GM19438 (cell line): ENCODE results near the gene CLMP.
"Not testable (repeated sequence)": the region's sequence is repeated elsewhere in the genome, so short reads cannot be mapped to it uniquely, and the experiment has no call there.

Experiments used
- ATAC-seq: cut with Tn5 transposase; IDR thresholded peaks from one replicate; pipeline ENCODE4 v1.9.1; 2021; ENCODE audit warnings: low read depth; ENCODE audit not compliant: unreplicated experiment

The CLMP gene

GRCh38 chr11:123062158-123062891, 132.7 kb downstream of the CLMP start:
- ATAC-seq, result peak; percentile 84

- peak; percentile 4 for ATAC-seq
Observed at GRCh38 chr11:123061403-123062157, 133.5 kb downstream of the CLMP start, which contains the start of gene HSPA8. HSPA8 (minus strand) TSS chr11:123062136; CDS start chr11:123061324, 812 bp downstream.

- ATAC-seq, result no peak
Observed at GRCh38 chr11:123060277-123061000, 134.6 kb downstream of the CLMP start.

- ATAC-seq, result not testable (repeated sequence)
Observed at GRCh38 chr11:123059041-123059920, 135.8 kb downstream of the CLMP start.

- ATAC-seq, result no peak
Observed at GRCh38 chr11:123057661-123058305, 137.3 kb downstream of the CLMP start.

GRCh38 chr11:123056835-123057491, 138.1 kb downstream of the CLMP start:
- no peak for ATAC-seq

GRCh38 chr11:123055191-123055901, 139.7 kb downstream of the CLMP start:
- no peak for ATAC-seq

GRCh38 chr11:123054301-123055065, 140.6 kb downstream of the CLMP start:
- ATAC-seq, result peak; percentile 66

- ATAC-seq, result no peak
Observed at GRCh38 chr11:123052901-123053721, 141.9 kb downstream of the CLMP start.

- ATAC-seq, result no peak
Observed at GRCh38 chr11:123051634-123052033, 143.4 kb downstream of the CLMP start.

GRCh38 chr11:123051146-123051545, 143.9 kb downstream of the CLMP start:
- no peak for ATAC-seq

- no peak for ATAC-seq
Observed at GRCh38 chr11:123047947-123048293, 147.1 kb downstream of the CLMP start.

GRCh38 chr11:123047266-123047946, 147.6 kb downstream of the CLMP start:
- ATAC-seq, result no peak

- ATAC-seq, result no peak
Observed at GRCh38 chr11:123046473-123047259, 148.4 kb downstream of the CLMP start.

GRCh38 chr11:123045101-123045500, 149.9 kb downstream of the CLMP start:
- ATAC-seq, result no peak

- no peak for ATAC-seq
Observed at GRCh38 chr11:123041185-123041584, 153.9 kb downstream of the CLMP start.
